ENCODE results near the gene ST3GAL3.

The ST3GAL3 gene

DNA sequence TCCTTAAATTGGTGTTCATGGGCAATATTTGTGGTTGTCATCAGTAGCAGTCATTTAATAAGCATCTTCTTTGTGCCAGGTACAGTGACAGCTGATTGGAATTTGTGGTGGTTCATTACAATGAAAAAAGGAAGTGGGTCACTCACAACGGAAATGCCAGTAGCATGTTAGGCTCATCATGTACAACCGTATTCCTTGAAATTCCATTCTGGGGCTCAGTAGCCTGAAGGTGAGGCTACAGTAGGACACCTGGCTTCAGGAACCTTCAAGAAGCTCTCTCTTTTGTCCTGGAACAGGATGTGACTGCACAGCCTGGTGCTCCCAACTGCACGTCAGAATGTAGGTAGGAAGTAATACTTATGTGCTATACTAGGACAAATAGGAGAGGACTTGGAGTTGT is 93.9 kb downstream of the ST3GAL3 start:
- no peaks in the 10 kb centered on the region for H3K9me3 Mint-ChIP-seq

DNA sequence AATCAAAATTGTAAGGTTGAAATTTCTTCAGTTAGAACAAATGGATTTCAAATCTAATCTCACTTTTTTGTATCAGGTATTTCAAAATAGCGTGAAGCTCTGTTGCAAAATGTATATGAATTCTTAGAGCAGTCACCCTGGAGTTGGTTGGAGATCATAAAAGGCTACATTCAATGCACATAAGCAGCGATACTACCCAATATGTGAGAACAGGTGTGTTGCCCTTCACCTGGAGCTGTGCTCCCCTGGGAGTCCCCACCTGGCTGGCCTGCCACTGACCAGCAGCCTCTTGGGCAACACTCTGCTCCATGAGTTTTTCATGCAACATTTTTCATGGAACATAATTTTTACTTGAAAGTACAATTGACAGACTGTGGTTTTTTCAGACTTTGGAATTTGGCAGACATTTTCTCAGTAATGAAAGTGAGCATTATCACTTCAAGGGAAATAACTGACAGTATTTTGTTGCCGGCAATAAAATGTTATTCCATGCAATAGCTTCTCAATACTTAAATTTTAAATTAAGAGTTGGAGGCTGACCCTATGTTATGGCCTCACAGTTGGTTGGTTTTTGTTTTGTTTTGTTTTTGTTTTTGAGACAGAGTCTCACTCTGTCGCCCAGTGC is 95.1 kb downstream of the ST3GAL3 start:
- Mint-ChIP-seq H3K27me3 (no peaks in the 10 kb centered on the region), H3K4me3 (no peak overlapping the region), H3K4me1 (ENCODE audit: low read depth) (peaks cover 10% of the 10 kb centered on the region), H3K27ac (no peak overlapping the region), H3K9me3 (peaks cover 2% of the 10 kb centered on the region), H3K36me3 (ENCODE audit: low read depth) (peaks cover 15% of the 10 kb centered on the region)
- DNase-seq, result no peak

More for the DNA sequence above, 93.9 kb downstream of the ST3GAL3 start:
- Mint-ChIP-seq H3K27me3 (no peaks in the 10 kb centered on the region), H3K27ac (no peak overlapping the region), H3K4me3 (no peak overlapping the region), H3K4me1 (ENCODE audit: low read depth) (peaks cover 10% of the 10 kb centered on the region), H3K36me3 (ENCODE audit: low read depth) (peaks cover 16% of the 10 kb centered on the region)
- DNase-seq, result no peak

DNA sequence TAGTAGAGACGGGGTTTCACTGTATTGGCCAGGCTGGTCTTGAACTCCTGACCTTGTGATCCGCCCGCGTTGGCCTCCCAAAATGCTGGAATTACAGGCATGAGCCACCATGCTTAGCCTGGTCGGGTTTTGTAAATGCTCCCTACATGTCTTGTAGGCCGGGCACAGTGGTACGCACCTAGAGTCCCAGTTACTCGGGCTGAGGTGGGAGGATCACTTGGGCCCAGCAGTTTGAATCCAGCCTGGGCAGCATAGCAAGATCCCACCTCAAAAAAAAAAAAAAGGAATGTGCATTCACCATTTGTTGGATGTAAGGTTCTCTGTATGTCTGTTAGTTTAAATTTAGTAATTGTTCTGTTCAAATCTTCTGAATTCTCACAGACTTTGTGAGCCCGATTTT is 95.8 kb downstream of the ST3GAL3 start:
- Mint-ChIP-seq H3K4me1 (ENCODE audit: low read depth) (peaks cover 10% of the 10 kb centered on the region), H3K36me3 (ENCODE audit: low read depth) (peaks cover 19% of the 10 kb centered on the region)

DNA sequence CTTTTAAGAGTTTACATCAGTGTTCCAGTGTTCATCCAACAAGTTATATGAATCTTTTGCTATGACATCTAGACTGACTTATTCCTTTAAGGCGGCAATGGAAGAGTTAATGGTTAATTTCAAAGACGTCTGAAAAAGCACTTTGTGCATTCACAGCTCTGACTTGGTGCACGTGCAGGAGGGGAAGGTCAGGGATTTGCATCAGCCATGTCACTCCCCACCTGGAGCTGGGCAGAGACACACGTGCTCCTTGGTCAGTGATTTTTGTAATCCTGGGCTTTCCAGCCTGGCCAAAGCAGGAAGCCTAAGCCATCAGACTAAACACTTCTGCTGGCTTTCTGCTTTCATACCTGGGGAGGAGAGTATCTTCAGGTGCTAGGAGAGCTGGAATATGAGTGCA is 96.3 kb downstream of the ST3GAL3 start:
- DNase-seq, result no peak
- H3K4me1 Mint-ChIP-seq (ENCODE audit: low read depth), result peaks cover 10% of the 10 kb centered on the region
- no peak overlapping the region for H3K4me3 Mint-ChIP-seq
- no peak overlapping the region for H3K27ac Mint-ChIP-seq
- H3K36me3 Mint-ChIP-seq (ENCODE audit: low read depth), result peaks cover 25% of the 10 kb centered on the region
- peaks cover 11% of the 10 kb centered on the region for H3K9me3 Mint-ChIP-seq
- H3K27me3 Mint-ChIP-seq, result no peaks in the 10 kb centered on the region

More for the DNA sequence above, 95.8 kb downstream of the ST3GAL3 start:
- no peak overlapping the region for H3K4me3 Mint-ChIP-seq
- peaks cover 6% of the 10 kb centered on the region for H3K9me3 Mint-ChIP-seq
- DNase-seq, result no peak
- no peak overlapping the region for H3K27ac Mint-ChIP-seq
- no peaks in the 10 kb centered on the region for H3K27me3 Mint-ChIP-seq

DNA sequence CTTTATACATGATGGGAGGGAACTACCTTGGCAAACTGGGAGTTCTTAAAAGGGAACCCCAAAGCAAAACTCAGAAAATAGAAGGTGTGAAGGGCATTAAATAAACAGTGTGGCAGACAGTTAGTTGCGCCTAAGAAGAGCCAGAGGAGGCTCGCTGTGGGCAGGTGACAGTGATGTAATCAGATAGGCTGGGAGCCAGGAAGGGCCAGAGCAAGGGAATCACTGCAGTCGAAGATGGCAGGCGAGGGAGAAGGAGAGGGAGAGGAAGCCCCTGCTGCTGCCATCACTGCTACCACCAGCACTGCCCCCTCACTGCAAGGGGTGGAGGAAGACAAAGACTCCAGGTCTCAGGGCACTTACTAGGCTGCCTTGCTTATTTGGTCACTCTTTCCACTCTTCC is 97.2 kb downstream of the ST3GAL3 start:
- peaks cover 11% of the 10 kb centered on the region for H3K9me3 Mint-ChIP-seq

DNA sequence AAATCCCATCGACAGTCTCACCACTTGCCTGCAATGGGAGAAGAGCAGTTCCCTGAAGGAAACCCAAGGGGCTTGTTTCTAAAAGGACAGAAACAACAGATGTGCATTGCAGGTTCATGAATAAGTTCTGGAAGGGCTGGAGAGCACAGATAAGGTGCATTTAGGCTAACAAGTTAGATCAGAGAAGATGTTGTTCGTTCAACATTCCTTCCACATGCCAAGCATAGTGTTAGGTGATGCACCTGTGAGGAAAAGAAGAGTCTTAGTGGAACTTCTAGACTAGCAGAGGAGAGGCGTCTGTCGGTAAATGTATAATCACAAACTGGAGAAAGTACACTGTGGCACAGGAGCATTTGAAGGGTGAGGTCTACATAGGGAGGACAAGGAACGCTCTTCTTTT is 98.0 kb downstream of the ST3GAL3 start:
- peaks cover 32% of the 10 kb centered on the region for H3K36me3 Mint-ChIP-seq (ENCODE audit: low read depth)
- H3K9me3 Mint-ChIP-seq, result peaks cover 11% of the 10 kb centered on the region
- H3K27ac Mint-ChIP-seq, result no peak overlapping the region
- no peak for DNase-seq
- no peaks in the 10 kb centered on the region for H3K27me3 Mint-ChIP-seq
- peaks cover 1% of the 10 kb centered on the region for H3K4me1 Mint-ChIP-seq (ENCODE audit: low read depth)
- H3K4me3 Mint-ChIP-seq, result no peak overlapping the region

More for the DNA sequence above, 97.2 kb downstream of the ST3GAL3 start:
- Mint-ChIP-seq H3K36me3 (ENCODE audit: low read depth) (peaks cover 30% of the 10 kb centered on the region), H3K27me3 (no peaks in the 10 kb centered on the region), H3K4me3 (no peak overlapping the region), H3K27ac (no peak overlapping the region), H3K4me1 (ENCODE audit: low read depth) (peaks cover 8% of the 10 kb centered on the region)
- no peak for DNase-seq

DNA sequence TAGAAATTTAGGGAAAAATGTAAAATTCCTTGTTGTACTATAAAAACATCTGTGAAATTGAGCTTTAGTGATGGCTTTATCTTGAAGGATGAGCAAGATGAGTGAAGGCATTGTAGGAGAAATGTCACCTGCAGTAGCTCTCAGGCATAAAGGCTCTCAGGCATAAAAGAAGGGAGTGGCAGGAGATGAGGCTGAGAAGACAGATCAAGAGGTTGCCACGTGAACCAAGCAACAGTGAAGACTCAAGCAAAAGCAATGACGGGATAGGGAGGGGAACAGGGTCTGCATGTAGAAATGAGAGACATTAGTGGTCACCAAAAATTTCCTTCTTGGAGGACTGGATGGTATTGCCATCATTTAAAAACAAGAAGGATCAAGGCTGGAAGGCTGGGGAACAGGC is 98.8 kb downstream of the ST3GAL3 start:
- H3K27me3 Mint-ChIP-seq, result no peaks in the 10 kb centered on the region
- H3K9me3 Mint-ChIP-seq, result peaks cover 11% of the 10 kb centered on the region
- H3K4me1 Mint-ChIP-seq (ENCODE audit: low read depth), result no peaks in the 10 kb centered on the region
- DNase-seq, result no peak
- H3K27ac Mint-ChIP-seq, result no peak overlapping the region
- H3K36me3 Mint-ChIP-seq (ENCODE audit: low read depth), result peaks cover 33% of the 10 kb centered on the region
- H3K4me3 Mint-ChIP-seq, result no peak overlapping the region

DNA sequence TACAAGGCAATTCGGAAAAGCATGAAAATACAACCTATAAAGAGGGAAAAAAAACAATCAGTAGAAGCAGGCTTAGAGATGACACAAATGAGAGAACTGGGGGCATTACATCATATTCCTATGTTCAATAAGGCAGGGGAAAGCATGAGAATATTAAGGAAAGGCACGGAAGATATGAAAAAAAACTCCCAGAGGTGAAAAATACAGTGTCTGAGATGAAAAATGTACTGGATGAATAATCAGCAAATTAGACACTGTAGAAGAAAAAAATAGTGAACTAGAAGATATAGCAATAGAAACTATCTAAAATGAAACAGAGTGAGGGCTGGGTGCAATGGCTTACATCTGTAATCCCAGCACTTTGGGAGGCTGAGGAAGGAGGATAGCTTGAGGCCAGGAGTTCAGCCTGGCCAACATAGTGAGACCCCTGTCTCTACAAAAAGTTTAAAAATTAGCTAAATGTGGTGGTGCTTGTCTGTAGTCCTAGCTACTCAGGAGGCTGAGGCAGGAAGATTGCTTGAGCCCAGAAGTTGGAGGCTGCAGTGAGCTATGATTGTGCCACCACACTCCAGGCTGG is 101.8 kb downstream of the ST3GAL3 start:
- H3K27me3 Mint-ChIP-seq, result no peaks in the 10 kb centered on the region
- H3K9me3 Mint-ChIP-seq, result peaks cover 11% of the 10 kb centered on the region
- no peaks in the 10 kb centered on the region for H3K4me1 Mint-ChIP-seq (ENCODE audit: low read depth)
- no peak for DNase-seq
- H3K36me3 Mint-ChIP-seq (ENCODE audit: low read depth), result peaks cover 33% of the 10 kb centered on the region
- no peak overlapping the region for H3K4me3 Mint-ChIP-seq
- H3K27ac Mint-ChIP-seq, result no peak overlapping the region

DNA sequence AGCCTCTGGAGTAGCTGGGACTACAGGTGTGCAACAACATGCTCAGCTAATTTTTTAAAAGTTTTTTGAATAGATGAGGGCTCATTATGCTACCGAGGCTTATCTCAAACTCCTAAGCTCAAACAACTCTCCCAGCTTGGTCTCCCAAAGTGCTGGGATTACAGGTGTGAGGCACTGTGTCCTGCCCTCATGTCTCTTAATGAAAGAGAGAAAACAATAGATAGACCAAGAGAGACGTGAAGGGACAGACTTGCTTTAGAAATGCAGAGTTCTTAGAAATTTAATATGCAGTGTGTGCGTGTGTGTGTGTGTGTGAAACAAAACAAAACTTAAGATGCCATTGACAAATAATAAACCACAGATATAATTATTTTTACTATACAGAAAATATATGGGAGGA is 105.2 kb downstream of the ST3GAL3 start:
- Mint-ChIP-seq H3K4me1 (ENCODE audit: low read depth) (no peaks in the 10 kb centered on the region), H3K27ac (no peak overlapping the region)

DNA sequence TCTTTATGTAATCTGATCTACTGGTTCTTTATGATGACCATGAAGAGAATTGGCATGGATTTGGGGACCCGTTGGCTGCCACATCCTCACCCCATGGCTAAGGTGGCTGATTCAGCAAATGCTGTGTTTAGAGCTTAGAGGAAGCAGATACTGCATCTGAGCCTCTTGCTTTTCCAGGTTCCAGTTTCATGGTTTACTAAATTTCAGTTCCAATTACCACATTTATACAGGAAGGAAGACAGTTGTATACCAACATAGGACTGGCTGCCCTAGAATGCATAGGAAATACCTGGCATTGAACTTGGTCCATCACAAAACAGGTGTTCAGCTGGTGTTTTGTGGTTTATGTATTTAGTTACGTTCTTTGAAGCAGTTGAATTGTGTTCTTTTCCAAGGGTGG is 107.1 kb downstream of the ST3GAL3 start:
- Mint-ChIP-seq H3K27ac (no peak overlapping the region), H3K36me3 (ENCODE audit: low read depth) (peaks cover 50% of the 10 kb centered on the region), H3K27me3 (no peaks in the 10 kb centered on the region), H3K9me3 (peaks cover 2% of the 10 kb centered on the region), H3K4me3 (no peak overlapping the region), H3K4me1 (ENCODE audit: low read depth) (no peaks in the 10 kb centered on the region)
- DNase-seq, result no peak

More for the DNA sequence above, 105.2 kb downstream of the ST3GAL3 start:
- Mint-ChIP-seq H3K9me3 (peaks cover 8% of the 10 kb centered on the region), H3K27me3 (no peaks in the 10 kb centered on the region), H3K4me3 (no peak overlapping the region), H3K36me3 (ENCODE audit: low read depth) (peaks cover 49% of the 10 kb centered on the region)
- DNase-seq, result no peak

DNA sequence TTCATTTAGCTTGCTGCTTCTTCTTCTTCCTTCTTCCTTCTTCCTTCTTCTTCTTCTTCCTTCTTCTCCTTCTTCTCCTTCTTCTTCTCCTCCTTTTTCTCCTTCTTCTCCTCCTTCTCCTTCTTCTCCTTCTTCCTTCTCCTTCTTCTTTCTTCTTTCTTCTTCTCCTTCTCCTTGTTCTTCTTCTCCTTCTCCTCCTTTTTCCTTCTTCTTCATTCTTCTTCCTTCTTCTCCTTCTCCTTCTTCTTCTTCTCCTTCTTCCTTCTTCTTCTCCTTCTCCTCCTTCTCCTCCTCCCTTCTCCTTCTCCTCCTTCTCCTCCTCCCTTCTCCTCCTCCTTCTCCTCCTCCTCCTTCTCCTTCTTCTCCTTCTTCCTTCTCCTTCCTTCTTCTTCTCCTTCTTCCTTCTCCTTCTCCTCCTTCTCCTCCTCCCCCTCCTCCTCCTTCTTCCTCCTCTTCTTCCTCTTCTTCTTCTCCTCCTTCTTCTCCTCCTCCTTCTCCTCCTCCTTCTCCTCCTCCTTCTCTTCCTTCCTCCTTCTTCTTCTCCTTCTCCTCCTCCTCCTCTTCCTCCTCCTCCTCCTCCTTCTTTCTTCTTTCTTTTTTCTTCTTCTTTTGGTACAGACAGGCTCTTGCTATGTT is 110.1 kb downstream of the ST3GAL3 start:
- peaks cover 56% of the 10 kb centered on the region for H3K36me3 Mint-ChIP-seq (ENCODE audit: low read depth)
- H3K4me3 Mint-ChIP-seq, result no peak overlapping the region
- H3K4me1 Mint-ChIP-seq (ENCODE audit: low read depth), result no peaks in the 10 kb centered on the region
- peaks cover 2% of the 10 kb centered on the region for H3K9me3 Mint-ChIP-seq
- no peak overlapping the region for H3K27ac Mint-ChIP-seq
- DNase-seq, result no peak
- no peaks in the 10 kb centered on the region for H3K27me3 Mint-ChIP-seq

DNA sequence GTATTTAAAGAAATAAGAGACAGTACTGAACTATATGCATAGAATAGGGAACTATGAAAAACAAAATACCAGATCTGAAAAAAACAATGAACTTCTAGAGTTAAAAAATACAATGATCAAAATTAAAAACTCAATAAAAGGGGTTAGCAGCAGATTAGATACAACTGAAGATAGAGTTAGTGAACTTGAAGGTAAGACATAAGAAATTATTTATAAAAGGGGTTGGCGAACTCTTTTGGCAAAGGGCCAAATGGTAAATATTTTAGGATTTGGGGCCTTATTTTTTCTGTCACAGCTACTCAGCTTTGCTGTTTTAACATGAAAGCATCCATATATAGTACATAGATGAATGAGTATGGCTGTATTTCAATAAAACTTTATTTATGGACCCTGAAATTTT is 111.4 kb downstream of the ST3GAL3 start:
- Mint-ChIP-seq H3K36me3 (ENCODE audit: low read depth) (peaks cover 56% of the 10 kb centered on the region), H3K4me3 (no peak overlapping the region), H3K27me3 (no peaks in the 10 kb centered on the region), H3K9me3 (peaks cover 2% of the 10 kb centered on the region), H3K27ac (no peak overlapping the region), H3K4me1 (ENCODE audit: low read depth) (no peaks in the 10 kb centered on the region)
- DNase-seq, result no peak

DNA sequence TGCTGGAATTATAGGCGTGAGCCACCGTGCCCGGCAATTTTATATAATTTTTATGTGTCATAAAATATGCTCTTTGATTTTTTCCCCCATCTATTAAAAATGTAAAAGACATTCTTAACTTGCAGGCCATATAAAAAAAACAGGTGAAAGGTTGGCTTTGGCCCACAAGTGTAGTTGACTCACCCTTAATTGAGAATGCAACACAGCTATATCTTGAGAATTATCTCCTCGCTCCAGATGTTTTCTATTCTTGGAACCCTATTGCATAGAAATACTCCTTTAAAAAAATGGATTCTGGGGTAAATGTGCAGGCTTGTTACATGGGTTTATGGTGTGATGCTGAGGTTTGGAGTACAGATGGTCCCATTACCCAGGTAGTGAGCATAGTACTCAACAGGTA is 112.0 kb downstream of the ST3GAL3 start:
- H3K27ac Mint-ChIP-seq, result no peak overlapping the region
- peaks cover 2% of the 10 kb centered on the region for H3K9me3 Mint-ChIP-seq
- H3K36me3 Mint-ChIP-seq (ENCODE audit: low read depth), result peaks cover 53% of the 10 kb centered on the region
- no peak overlapping the region for H3K4me3 Mint-ChIP-seq
- H3K27me3 Mint-ChIP-seq, result no peaks in the 10 kb centered on the region
- no peak for DNase-seq
- no peaks in the 10 kb centered on the region for H3K4me1 Mint-ChIP-seq (ENCODE audit: low read depth)

DNA sequence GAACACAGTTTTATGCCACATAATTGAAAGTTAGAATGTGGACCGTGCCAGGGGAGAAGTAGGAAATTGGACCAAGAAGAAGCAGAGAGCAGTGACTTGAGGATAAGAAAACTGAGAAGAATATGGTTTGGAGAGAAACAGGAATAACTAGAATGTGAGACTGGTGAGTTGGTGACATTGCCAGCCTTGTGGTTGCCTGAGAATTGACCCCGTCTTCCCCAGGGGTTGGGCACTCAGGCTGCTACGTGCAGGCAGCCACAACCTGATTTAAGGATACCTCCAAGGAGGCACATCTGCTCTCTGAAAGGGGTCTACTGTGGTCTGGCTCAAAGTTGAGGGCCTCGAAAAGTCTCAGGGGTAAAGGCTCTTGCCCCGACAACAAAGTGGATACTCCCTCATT is 114.1 kb downstream of the ST3GAL3 start:
- Mint-ChIP-seq H3K27me3 (no peaks in the 10 kb centered on the region), H3K4me1 (ENCODE audit: low read depth) (no peaks in the 10 kb centered on the region), H3K27ac (no peak overlapping the region), H3K9me3 (peaks cover 2% of the 10 kb centered on the region), H3K36me3 (ENCODE audit: low read depth) (peaks cover 37% of the 10 kb centered on the region), H3K4me3 (no peak overlapping the region)
- no peak for DNase-seq

DNA sequence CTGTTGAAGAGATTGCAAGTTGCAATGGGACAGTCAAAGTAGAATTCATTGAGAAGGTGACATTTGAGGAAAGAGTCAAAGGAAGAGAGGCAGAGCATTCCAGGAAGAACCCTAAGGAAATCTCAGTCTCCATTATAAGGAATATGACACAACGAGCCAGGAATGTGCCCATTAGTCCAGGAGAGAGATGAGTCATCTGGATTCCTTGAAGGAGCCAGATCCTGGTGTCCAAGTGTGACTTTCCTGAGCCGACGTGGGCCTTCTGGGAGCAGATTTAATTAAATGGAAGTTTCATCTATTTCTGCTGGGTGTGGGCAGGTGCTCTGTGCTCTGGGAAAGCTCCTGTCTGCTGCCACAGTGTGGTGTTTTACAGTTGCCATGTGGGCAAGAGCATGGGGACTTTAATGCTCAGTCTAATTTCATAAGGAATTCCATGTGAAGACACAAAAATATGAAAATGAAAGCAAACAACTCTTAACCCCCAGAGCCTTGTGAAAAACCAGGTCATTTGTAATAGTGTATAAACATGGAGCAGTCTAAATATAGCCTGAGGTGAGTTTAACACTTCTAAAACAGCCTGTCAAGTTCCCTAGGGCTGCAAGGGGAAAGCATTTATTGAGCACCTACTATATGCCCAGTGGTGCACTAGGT is 114.8 kb downstream of the ST3GAL3 start:
- no peaks in the 10 kb centered on the region for H3K27me3 Mint-ChIP-seq
- DNase-seq, result no peak
- H3K4me3 Mint-ChIP-seq, result no peak overlapping the region
- peaks cover 2% of the 10 kb centered on the region for H3K9me3 Mint-ChIP-seq
- no peaks in the 10 kb centered on the region for H3K4me1 Mint-ChIP-seq (ENCODE audit: low read depth)
- peaks cover 42% of the 10 kb centered on the region for H3K36me3 Mint-ChIP-seq (ENCODE audit: low read depth)
- no peak overlapping the region for H3K27ac Mint-ChIP-seq
